Measurements from ENCODE around the gene DNM1.

GRCh38 chr9:128276008-128276573, 72.9 kb downstream of the DNM1 start, which contains the start of gene SWI5:
- no peak for TF ChIP-seq CTCF (conservative IDR thresholded peaks at IDR 0.05; ENCODE audit: low read depth in 2 of 2)
- TF ChIP-seq EZH2 (IDR thresholded peaks at IDR 0.05; ENCODE audit: low read depth, unreplicated experiment), result no peak
- no peak for TF ChIP-seq REST (IDR thresholded peaks at IDR 0.05; ENCODE audit: unreplicated experiment)
- TF ChIP-seq EZH2phosphoT487 (IDR thresholded peaks at IDR 0.05; ENCODE audit: unreplicated experiment), result no peak
- no peak for TF ChIP-seq ETS1 (IDR thresholded peaks at IDR 0.05)
- peak; percentile 99 for TF ChIP-seq POLR2AphosphoS5 (IDR thresholded peaks at IDR 0.05; ENCODE audit: low read depth)

Measured in GM23338 (cell line).